DLD1 (cell line): ENCODE results near the gene UBE3B.

Source experiments
- in situ Hi-C: cut with HindIII; loops from 2 replicates; pipeline ENCODE4 v1.10.0; 2017; ENCODE audit warnings: low sequenced_read_pairs

The UBE3B gene

DNA sequence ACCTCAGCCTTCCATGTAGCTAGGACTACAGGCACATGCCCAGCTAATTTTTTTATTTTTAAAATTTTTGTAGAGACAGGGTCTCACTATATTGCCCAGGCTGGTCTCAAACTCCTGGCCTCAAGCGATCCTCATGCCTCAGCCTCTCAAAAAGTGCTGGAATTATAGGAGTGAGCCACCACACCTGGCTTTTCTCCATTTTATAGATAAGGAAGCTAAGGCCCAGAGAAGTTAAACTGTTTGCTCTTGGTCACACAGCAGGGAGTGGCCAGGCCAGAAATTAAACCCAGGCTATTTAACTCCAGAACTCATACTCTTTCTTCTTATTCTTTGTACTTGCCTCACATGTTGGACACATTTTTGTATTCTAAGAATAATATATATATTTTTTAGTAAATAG lies 16.5 kb downstream of the UBE3B start:
- in situ Hi-C loops, result no loop called here

DNA sequence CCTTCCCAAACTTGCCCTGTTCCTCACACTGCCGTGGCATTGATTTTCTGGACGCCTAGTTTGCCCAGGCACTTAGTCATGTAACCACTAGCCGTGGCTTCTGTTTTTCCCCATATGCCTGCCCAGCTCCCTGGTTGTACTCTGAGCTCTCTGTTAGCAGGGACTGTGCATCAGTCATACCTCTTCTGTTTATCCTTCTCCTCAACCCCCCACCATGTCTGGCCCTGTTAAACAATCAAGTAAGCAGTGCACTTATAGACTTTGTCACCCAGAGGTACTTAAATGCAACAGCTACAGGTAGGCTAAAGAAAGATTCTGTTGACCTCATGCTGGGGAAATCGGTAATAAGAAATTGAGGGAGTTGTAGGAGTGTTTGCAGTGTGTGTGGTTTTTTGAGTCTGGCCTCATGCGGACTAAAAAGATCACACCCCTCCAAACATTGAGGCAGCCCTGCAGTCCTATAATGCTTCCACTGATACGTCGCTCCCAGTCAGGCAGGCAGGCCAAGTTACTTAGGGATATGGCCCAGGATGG lies 17.0 kb downstream of the UBE3B start:
- in situ Hi-C loops, result no loop called here

DNA sequence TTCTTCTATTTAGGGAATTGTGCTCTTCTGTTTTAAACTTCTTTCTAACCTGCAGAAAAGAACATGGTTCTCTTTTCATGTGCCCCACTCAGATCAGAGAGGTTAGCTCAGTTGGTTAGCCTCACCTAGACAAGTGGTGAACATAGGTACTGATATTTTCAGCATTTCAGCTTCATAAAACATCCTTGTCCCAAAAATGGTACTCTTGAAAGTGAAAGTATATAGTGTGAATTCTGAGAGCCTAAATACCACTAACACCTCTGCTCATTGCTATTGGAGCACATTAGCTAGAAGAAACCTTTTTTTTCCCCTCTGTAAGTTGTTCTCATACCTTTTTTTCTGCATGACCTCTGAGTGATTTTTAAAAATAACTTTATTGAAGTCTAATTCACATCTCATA lies 17.6 kb downstream of the UBE3B start:
- in situ Hi-C loops, result no loop called here

DNA sequence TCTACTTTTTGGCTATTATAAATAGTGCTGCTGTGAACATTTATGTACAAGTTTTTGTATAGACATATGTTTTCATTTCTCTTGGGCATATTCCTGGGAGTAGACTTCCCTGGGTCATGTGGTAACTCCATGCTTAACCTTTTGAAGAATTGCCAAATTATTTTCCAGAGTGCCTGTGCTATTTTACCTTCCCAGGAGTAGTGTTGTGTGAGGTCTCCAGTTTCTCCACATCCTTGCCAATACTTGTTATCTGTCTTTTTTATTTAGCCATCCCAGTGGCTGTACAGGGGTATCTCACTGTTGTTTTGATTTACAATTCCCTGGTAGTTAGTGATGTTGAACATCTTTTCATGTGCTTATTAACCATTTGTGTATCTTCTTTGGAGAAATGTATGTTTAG lies 18.9 kb downstream of the UBE3B start:
- in situ Hi-C loops, result no loop called here

DNA sequence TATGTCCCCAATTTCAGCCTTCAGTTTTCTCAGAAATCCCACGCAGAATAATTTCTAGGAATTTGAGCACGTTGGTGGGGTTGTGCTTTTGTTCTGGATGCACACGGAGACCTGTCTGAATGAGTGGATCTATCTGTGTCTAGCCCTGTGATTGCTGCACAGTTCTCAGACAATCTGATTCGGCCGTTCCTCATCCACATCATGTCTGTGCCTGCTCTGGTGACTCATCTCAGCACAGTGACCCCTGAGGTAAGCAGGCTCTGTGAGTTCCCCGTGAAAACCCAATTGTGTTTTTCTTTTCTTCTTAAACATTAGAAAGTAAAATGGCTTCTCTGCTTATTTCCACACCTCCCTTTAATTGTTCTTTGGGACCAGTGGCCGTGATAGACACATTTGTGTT lies 20.2 kb downstream of the UBE3B start:
- in situ Hi-C loops, result no loop called here

DNA sequence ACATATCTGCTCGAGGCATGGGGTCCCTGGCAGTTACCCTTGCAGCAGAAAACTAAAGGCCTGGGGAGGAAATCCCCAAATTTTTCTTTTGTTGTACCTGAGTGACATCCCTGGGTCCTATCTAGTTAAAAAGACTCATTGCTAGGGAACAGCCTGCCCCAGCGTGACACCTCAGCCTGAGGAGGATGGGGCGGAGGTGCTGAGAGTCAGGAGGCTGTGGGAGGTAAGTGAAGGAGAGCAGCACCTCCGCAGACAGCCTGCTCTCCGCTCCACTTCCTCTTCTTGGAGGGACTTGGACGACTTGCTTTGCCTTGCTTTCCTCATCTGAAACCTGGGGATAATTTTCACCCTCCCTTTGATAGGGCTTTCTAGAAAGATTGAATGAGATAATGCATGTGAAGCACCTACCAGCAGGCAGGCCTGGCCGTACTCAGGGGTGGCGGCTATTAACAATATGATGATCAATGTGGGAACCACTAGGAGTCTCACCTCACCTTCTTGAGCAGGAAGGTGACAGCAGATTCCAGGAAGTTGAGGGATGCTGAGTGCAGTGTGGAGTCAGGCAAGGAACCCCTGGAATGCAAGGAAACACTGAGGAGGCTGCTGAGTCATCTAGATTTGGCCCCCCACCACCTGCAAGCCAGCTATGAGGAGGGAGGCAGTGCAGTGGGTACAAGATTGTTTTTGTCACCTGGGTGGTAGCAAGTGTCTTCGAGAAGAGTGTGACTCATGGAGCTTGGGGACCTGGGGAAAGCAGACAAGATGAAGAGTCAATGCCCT lies 23.2 kb downstream of the UBE3B start:
- in situ Hi-C loops, result no loop called here

DNA sequence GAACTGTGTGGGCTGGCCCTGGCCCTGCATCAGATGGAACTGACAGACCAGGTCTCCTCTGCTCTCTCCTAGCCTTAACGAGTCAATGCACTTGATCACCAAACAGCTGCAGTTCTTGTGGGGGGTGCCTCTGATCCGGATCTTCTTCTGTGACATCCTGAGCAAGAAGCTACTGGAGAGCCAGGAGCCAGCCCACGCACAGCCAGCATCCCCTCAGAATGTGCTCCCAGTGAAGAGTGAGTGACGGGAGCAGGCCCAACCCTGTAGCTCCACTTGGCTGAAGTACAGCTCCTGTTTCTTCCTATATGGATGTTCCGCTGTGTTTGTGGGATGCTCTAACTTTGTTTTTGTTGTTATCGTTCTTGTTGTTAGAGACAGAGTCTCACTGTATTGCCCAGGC lies 23.9 kb downstream of the UBE3B start:
- in situ Hi-C loops, result no loop called here

DNA sequence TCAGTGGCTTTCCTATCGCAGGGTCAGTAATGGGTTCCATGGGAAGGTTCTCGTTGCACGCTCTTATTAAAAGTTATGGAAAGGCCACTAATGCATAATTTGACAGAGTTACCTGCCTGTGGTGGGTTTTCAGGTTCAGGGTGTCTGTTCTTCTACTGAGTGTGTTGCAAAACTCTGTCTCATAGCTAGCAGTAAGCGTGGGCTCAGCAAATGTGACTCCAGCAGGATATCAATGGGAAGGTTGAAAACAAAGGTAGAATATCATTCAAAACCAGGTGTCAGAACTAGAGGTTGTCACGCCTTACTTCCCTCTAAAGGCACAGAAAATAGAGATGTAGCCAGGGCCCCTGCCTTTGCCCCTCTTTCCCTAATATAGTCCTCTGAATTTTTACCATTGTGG lies 24.9 kb downstream of the UBE3B start:
- in situ Hi-C loops, result no loop called here

DNA sequence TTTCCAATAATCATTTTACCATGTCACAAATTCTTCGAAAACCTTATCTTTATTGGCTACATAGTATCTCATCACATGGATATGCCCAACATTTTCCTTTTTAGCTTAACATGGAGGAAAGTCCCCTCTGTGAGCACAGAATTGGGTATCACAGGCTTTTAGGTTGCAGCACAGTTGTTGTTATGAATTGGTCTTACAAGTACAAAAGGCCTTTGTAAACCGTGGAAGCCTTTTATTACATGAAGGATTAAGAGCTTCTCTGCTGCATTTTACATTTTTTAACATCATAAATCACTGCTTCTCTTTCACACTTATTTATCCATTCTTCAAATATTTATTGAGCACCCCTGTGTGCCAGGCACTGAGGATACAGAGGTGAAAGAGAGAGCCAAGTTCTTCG lies 26.2 kb downstream of the UBE3B start:
- in situ Hi-C loops, result no loop called here

DNA sequence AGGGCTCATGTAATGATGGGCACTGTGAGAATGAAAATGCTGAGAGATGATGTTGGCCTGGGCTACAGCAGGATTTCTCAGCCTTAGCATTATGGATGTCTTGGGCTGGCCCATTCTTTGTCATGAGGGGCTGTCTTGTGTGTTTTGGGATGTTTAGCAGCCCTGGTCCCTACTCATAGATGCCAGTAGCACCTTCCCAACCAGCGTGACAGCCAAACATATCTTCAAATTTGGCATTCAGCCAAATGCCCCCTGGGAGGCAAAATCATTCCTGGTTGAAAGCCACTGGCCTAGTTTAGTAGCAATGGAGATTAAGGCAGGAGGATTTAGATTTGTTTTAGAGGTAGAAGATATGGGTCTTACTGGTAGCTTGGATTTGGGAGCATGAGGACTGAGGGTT lies 26.6 kb downstream of the UBE3B start:
- in situ Hi-C loops, result no loop called here

DNA sequence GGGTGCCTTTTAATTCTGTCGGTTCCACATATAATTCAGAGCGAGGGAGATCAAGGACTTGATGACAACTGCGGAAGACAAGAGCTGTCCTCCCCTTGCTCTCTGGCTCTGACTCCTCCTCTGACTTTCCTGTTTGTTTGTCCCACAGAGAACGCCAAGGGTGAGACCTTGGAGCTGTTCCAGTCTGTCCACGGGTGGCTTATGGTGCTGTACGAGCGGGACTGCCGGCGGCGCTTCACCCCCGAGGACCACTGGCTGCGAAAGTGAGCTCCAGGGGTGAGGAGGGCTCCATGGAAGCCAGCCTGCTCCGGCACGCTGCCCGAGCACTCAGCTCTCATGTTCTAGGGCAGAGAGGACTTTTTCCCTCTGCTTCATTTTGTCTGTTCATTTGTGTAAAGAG lies 32.8 kb downstream of the UBE3B start:
- in situ Hi-C loops, result loop anchor here (5.0 kb wide), 1 partner anchor 267 kb away; no protein-coding TSS in a partner anchor

DNA sequence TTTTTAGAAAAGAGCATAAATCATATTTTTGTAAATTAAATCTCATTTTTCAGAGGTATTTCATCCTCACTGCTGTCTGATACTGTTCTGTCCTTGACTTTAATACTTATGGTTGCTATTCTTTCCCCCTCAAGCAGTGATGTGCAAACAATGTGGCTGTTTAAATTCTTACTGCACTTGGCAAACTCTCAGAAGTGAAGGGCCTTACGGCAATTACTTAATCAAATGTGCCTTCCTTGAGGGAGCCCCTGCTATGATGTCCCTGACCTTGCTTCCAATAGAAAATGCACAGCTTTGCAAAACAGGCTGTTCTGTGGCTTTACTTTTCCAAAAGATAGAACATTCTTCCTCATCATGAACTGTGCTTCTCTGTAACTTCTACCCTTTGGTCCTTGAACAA lies 35.2 kb downstream of the UBE3B start:
- in situ Hi-C loops, result loop anchor here (5.0 kb wide), 1 partner anchor 265 kb away; no protein-coding TSS in a partner anchor

DNA sequence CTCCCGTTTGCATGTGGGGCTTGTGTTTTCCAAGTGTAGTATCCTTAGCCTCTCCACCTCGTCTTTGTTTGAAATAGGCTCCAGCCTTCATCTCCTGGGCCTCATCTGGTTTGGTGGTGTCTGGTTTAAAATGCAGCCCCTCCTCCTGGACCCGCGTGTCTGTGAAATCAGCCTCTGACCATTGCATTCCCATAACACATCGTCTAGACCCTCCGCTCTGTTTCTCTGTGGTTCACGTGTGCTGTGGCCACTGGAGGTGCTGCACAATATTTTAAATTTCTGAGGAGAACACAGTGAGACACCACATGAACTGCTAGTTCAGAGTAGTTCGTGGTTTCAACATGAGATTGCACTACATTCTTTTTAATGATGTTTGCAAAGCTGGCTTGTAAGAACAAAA lies 35.6 kb downstream of the UBE3B start:
- in situ Hi-C loops, result loop anchor here (5.0 kb wide), 1 partner anchor 264 kb away; no protein-coding TSS in a partner anchor

DNA sequence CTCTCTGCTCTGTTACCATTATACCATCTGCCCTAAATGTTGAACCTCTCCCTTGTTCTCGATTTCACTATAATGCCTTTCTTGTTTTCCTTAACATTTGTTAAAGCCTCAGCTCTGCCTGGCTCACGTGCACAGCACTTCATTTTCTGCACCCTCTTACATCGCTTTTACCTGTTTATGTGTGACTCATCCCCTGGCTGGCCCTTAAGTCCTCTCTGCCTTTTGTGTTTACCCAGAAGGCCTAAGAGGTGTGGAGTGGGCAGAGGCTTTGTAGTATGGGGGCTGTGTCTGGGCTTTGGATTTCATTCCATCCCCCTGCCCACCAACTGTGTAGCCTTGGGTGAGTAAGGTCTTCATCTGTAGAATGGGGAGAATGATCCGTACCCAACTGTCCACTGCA lies 36.5 kb downstream of the UBE3B start:
- in situ Hi-C loops, result loop anchor here (5.0 kb wide), 1 partner anchor 263 kb away; no protein-coding TSS in a partner anchor

DNA sequence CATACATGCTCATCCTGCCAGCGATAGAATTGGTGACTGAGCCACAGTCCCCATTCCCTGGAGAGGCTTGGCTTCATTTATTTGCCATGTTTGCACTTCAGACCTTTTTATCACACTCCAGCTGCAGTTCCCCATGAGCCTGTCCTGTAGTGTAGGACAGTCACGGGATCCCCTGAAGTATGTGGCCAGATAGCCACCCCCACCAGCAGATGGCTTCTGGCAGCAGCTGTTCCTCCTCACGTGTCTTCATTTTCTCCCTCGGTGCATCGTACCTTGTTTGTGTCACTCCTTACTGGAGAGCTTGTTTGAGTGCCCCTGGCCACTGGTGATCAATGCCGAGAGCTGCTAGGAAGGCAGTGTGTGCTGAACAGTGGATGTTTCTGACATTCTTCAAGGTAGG lies 40.2 kb downstream of the UBE3B start:
- in situ Hi-C loops, result no loop called here

DNA sequence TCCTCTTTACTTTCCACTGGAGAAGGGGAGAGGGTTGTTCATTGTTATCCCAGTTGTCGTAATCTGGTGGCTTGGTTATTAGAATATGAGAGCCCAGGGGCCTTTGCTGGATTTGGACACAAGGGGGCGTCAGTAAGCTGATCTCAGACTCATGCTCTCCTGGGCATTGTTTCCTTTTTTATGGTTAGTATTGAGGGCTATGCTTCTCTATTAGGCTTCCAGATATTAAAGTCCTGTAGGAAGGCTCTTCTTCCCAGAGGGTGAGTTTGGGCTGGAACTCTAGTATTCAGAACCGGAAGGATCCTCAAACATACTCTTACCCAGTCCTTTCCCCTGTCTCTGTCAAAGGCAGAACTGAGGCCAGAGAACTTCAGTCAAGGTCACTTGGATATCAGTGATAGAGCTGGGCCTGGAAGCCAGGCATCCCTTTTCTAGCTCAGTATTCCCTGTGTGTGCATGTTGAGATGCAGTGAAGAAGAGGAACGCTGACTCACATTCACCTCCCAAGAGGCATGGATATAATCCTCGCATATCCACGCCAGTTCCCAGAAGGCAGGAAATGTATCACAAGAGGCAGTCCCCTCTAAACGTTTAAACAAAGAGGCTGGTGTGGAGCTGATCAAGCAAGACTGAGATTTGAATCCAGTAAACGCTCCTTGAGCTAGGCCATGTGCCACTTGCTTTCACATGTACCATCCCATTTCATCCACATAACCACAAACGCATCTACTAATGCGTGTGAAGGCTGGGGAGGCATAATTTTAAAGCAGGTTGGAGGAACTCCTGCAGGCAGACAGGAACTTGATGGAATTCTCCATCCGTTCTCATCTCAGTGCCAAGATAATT lies 41.6 kb downstream of the UBE3B start:
- in situ Hi-C loops, result no loop called here

DNA sequence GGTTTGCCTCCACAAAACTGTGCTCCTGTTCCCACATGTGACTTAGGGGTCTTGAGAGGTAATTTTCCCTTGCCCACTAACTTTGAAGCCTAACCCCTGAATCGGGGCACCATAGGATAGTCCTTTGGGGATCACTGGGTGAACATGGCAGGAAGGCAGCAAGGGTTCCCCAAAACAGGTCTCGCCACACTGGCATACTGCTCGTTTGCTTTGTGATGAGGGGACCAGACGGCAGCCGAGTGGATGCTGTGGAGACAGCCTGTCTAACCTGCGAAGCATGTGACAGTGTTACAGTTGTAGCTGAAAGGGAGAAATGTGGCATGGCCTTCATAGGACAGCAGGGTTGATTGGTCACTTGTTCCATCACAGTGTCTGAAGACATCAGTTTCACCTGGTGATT lies 42.4 kb downstream of the UBE3B start:
- in situ Hi-C loops, result no loop called here

DNA sequence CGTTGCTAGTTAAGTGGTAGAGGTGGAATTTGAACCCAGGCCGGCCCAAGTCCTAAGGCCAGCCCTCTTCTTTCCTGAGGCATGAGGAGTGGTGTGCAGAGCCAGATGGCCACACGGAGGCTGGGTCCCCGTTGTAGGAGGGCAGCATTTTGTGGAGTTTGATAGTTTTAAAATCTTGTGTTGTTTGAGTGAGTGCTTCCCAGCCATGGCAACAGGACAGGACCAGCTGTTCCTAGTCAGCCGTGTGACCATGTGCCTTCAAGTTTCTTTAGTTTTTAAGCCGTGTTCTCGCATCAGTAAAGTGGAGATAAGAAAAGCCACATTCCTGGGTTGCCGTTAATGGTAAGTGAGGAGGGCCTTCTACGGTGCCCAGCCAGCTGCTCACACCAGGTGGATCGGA lies 44.4 kb downstream of the UBE3B start:
- in situ Hi-C loops, result no loop called here

DNA sequence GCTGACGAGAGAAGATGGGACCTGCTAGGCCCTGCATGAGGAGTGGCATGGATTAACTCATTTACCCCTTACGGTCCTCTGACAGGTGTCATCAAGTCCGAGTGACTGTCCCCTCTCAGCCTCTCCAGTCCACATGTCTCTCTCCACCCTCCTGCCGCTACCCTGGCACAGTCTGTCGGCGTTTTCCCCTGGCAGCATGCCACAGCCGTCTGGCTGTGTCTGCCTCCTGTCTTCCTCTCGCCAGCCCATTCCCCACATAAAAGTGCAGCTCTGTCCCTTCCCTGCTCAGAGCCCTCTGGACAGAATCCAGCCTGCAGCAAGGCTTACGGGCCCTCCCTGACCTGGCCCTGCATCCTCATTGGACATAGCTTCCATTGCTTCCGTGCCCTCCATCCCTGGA lies 45.6 kb downstream of the UBE3B start:
- in situ Hi-C loops, result no loop called here

DNA sequence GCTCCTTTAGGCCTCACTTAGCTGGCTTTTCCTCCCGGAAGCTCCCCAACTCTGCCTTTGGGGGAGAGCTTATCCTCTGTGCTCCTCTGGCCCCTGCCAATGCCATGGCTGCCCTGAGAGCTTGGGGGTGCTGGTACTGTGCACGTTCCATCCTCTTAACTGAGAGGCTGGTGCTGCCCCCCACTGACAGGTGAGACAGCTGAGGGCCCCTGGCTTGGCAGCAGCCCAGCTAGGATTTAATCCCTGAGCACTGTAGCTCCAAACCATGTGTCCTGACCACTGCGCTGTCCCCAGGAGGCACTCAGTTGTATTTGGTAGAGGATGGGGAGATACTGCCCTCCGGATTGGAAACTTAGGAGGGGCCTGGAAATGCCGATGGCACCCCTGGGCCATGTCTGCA lies 46.1 kb downstream of the UBE3B start:
- in situ Hi-C loops, result no loop called here

DNA sequence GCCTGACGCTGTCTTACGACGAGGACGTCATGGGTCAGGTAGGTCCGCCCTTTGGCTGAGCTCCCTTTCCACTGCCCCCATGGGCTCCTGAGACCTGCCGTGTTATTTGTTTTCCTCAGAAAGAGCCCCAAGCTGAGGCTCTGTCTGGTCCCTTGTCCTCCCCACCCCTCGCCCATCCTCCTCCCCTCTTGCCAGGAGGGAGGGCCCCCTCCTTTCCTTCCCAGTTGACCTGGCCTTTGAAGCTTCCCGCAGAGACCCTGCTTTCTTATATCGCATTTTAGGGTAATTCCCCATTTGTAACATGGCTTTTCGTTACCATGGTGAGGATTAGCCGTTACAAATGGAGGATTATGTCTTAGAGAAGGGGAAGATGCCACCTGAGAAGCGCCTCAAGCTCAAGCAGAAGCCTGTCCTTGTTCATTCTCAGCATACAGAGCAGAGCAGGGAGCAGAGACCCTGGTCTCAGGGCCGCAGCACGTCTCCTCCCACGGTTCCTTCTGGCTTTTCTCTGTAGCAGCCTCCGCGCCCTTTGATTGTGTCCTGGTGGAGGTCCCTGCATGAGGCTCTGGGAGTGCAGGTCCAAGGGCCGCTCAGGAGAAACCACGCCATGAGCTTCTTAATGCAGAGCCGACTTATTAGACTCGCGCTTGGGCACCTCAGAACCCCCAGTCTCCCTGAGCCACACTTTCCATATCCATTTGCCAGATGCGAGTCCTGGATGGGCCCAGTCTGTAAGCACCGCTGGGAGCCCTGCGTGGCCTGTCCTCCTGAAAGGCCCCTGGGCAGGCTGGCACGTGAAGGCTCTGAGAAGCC lies 47.2 kb downstream of the UBE3B start:
- in situ Hi-C loops, result no loop called here
